HG03064 (cell line): ENCODE measurements around the gene PCDHGA10.
A peak's percentile ranks its signal among the peaks of the same experiment; 100 is the strongest.
"Not testable (repeated sequence)": the region's sequence is repeated elsewhere in the genome, so short reads cannot be mapped to it uniquely, and the experiment has no call there.

Experiments used
- ATAC-seq: cut with Tn5 transposase; IDR thresholded peaks from one replicate; pipeline ENCODE4 v1.9.1; 2021; ENCODE audit warnings: low read depth; ENCODE audit not compliant: unreplicated experiment

The PCDHGA10 gene

GRCh38 chr5:141420855-141421488 lies 8.2 kb downstream of the PCDHGA10 start, which contains the start of gene PCDHGA11:
Gene PCDHGA11, plus strand, starts transcription at chr5:141421051. Its CDS starts 177 bp downstream, at chr5:141421228.
- peak; percentile 52 for ATAC-seq

DNA sequence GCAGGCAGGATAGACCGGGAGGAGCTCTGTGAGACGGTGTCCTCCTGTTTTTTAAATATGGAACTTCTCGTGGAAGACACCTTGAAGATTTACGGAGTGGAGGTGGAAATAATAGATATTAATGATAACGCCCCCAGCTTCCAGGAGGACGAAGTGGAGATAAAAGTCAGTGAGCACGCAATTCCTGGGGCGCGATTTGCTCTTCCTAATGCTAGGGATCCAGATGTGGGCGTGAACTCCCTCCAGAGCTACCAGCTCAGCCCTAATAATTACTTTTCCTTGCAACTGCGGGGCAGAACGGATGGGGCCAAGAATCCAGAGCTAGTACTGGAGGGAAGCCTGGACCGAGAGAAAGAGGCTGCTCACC lies 8.7 kb downstream of the PCDHGA10 start:
- ATAC-seq: no peak

DNA sequence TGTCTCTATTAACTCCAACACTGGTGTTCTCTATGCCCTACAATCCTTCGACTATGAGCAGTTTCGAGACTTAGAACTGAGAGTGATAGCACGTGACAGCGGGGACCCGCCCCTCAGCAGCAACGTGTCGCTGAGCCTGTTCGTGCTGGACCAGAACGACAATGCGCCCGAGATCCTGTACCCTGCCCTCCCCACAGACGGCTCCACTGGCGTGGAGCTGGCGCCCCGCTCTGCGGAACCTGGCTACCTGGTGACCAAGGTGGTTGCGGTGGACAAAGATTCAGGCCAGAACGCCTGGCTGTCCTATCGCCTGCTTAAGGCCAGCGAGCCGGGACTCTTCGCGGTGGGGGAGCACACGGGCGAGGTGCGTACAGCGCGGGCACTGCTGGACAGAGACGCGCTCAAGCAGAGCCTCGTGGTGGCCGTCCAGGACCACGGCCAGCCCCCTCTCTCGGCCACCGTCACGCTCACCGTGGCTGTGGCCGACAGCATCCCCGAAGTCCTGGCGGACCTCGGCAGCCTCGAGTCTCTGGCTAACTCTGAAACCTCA lies 10.0 kb downstream of the PCDHGA10 start:
- ATAC-seq: no peak

DNA sequence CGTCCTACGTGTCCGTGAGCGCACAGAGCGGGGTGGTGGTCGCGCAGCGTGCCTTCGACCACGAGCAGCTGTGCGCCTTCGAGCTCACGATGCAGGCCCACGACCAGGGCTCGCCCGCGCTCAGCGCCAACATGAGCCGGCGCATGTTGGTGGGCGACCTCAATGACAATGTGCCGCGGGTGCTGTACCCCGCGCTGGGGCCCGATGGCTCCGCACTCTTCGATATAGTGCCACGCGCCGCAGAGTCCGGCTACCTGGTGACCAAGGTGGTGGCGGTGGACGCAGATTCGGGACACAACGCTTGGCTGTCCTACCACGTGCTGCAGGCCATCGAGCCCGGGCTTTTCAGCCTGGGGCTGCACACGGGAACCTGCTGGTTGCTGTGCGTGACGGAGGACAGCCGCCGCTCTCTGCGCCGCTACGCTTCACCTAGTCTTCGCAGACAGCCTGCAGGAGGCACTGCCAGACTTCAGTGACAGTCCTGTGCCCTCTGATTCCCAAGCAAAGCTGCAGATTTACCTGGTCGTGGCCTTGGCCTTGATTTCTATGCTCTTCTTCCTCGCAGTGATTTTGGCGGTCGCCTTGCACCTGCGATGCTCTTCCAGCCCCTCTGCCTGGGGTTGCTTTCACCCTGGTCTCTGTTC lies 15.1 kb downstream of the PCDHGA10 start:
- ATAC-seq: no peak

- ATAC-seq: peak; percentile 95
Observed at GRCh38 chr5:141430332-141431113, 17.7 kb downstream of the PCDHGA10 start, which contains the start of gene PCDHGA12. Gene PCDHGA12, plus strand, starts transcription at chr5:141430507. Its CDS starts 253 bp downstream, at chr5:141430760.

GRCh38 chr5:141431286-141431685 lies 18.5 kb downstream of the PCDHGA10 start:
- no peak for ATAC-seq

GRCh38 chr5:141432308-141432707 lies 19.5 kb downstream of the PCDHGA10 start:
- ATAC-seq: not testable (repeated sequence)

- ATAC-seq: not testable (repeated sequence)
Observed at GRCh38 chr5:141432726-141433125, 19.9 kb downstream of the PCDHGA10 start.

DNA sequence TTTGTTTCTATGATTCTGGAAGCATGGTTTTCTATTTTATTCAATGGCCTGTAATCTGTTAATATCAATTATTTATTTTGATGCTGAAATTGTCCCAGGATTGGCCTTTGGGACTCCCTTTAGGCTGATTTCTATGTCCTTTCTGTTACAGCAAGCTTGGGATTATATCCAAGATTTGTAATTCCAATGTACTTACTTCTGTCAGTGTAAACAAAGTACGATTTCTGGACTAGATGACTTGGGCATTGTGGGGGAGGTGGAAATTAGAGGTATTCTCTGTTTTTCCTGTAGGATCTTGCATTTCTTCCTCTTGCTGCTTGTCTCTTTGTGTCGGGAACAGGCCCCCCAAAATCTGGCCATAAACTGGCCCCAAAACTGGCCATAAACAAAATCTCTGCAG lies 21.2 kb downstream of the PCDHGA10 start:
- no peak for ATAC-seq

- ATAC-seq: no peak
Observed at GRCh38 chr5:141437221-141437620, 24.4 kb downstream of the PCDHGA10 start.

DNA sequence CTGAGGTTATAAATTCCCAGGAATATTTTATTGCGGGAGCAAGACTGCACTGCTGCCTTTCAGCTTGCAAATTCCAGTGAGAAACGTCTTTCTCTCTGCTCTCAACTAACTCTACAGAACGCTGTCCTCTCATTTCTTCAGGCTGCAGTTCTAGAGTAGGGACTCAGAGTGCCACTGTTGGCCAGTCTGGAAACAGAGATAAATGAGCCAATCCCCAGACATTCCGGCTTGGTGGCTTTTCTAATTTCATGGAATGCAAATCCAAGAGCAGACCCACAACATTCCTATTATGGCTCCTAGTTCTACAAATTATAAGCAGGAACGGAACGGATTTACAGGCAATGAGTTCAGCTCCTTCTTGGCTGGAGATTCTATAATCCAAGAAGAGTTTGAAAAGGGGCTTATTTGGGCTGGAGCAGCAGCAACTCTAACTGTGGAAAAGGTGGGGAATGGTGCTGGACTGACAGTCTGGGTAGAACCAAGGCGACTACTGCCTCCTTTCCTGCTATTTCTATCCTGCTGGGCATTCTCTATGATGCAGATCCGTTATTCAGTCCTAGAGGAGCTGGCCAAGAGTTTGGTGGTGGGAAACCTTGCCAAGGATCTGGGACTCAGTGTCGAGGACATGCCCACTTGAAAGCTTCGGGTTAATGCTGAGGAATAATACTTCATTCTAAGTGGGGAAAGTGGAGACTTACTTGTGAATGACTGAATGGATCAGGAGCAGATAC lies 26.8 kb downstream of the PCDHGA10 start:
- no peak for ATAC-seq

GRCh38 chr5:141440341-141440740 lies 27.6 kb downstream of the PCDHGA10 start:
- no peak for ATAC-seq

GRCh38 chr5:141441571-141442170 lies 28.9 kb downstream of the PCDHGA10 start:
- no peak for ATAC-seq

GRCh38 chr5:141465351-141465750 lies 52.6 kb downstream of the PCDHGA10 start:
- ATAC-seq: no peak
